ENCODE data around the gene SARDH.

SARDH gene

GRCh38 chr9:133647148-133647547 is 91.0 kb downstream of the SARDH start:
- no peak for DNase-seq (ENCODE audit: low read depth, low spot score)

- no peak for DNase-seq (ENCODE audit: low read depth, low spot score)
These were observed 93.0 kb downstream of the SARDH start for GRCh38 chr9:133645021-133645765.

- DNase-seq (ENCODE audit: low read depth, low spot score) = no peak
These were observed 94.0 kb downstream of the SARDH start for GRCh38 chr9:133643978-133644760.

GRCh38 chr9:133643362-133643755 is 94.8 kb downstream of the SARDH start:
- no peak for DNase-seq (ENCODE audit: low read depth, low spot score)

- DNase-seq (ENCODE audit: low read depth, low spot score) = no peak
These were observed 95.3 kb downstream of the SARDH start for GRCh38 chr9:133642708-133643361.

GRCh38 chr9:133641861-133642595 is 96.1 kb downstream of the SARDH start:
- no peak for DNase-seq (ENCODE audit: low read depth, low spot score)

- DNase-seq (ENCODE audit: low read depth, low spot score) = no peak
These were observed 96.8 kb downstream of the SARDH start for GRCh38 chr9:133641396-133641655.

GRCh38 chr9:133640580-133641395 is 97.4 kb downstream of the SARDH start:
- DNase-seq (ENCODE audit: low read depth, low spot score) = no peak

- no peak for DNase-seq (ENCODE audit: low read depth, low spot score)
These were observed 98.0 kb downstream of the SARDH start for GRCh38 chr9:133640160-133640559.

GRCh38 chr9:133639613-133640012 is 98.5 kb downstream of the SARDH start:
- no peak for DNase-seq (ENCODE audit: low read depth, low spot score)

GRCh38 chr9:133638711-133639110 is 99.4 kb downstream of the SARDH start:
- DNase-seq (ENCODE audit: low read depth, low spot score) = no peak

- no peak for DNase-seq (ENCODE audit: low read depth, low spot score)
These were observed 100.1 kb downstream of the SARDH start for GRCh38 chr9:133638076-133638475.

GRCh38 chr9:133637451-133638055 is 100.6 kb downstream of the SARDH start:
- DNase-seq (ENCODE audit: low read depth, low spot score) = no peak

GRCh38 chr9:133636902-133637301 is 101.2 kb downstream of the SARDH start:
- DNase-seq (ENCODE audit: low read depth, low spot score) = no peak

GRCh38 chr9:133635533-133636531 is 102.3 kb downstream of the SARDH start, which contains the start of gene DBH:
TSS of gene DBH (plus strand) at chr9:133636363. CDS start at chr9:133636372, 9 bp downstream.
- no peak for DNase-seq (ENCODE audit: low read depth, low spot score)

- no peak for DNase-seq (ENCODE audit: low read depth, low spot score)
These were observed 103.1 kb downstream of the SARDH start for GRCh38 chr9:133635098-133635497.

- no peak for DNase-seq (ENCODE audit: low read depth, low spot score)
These were observed 104.0 kb downstream of the SARDH start for GRCh38 chr9:133634081-133634691.

- no peak for DNase-seq (ENCODE audit: low read depth, low spot score)
These were observed 104.5 kb downstream of the SARDH start for GRCh38 chr9:133633681-133634080.

All from activated naive CD8-positive, alpha-beta T cell treated with anti-CD3 and anti-CD28 coated beads, Interleukin-2, amount 50 U/mL, for 16 hours (primary cell).